Right lobe of liver (tissue), 4 donors: ENCODE results near the gene SLC44A4.

Experiments used
- POLR2A ChIP-seq: fragments of 450-650 bp; IDR thresholded peaks from one replicate; pipeline ENCODE4 v1.6.1; 2017; ENCODE audit warnings: antibody characterized with exemption, mild to moderate bottlenecking
- TF ChIP-seq, protein P1 (sequence below), 4 donors: fragments of 200-600 bp in 3 of 4; fragments of 450-650 bp in 1 of 4; IDR thresholded peaks; one replicate each; pipeline versions ENCODE4 v1.5.1 to v1.8.0; 2016 to 2022; ENCODE audit warnings: antibody characterized with exemption in 4 of 4, mild to moderate bottlenecking in 2 of 4
- donor health status: DM: no; HTN: no; CAD: no.
- donor health status: DM: no; HTN: no; CAD: no.
- donor health status: DM: no; HTN: yes; CAD: no.

- TF ChIP-seq, protein P1, sequence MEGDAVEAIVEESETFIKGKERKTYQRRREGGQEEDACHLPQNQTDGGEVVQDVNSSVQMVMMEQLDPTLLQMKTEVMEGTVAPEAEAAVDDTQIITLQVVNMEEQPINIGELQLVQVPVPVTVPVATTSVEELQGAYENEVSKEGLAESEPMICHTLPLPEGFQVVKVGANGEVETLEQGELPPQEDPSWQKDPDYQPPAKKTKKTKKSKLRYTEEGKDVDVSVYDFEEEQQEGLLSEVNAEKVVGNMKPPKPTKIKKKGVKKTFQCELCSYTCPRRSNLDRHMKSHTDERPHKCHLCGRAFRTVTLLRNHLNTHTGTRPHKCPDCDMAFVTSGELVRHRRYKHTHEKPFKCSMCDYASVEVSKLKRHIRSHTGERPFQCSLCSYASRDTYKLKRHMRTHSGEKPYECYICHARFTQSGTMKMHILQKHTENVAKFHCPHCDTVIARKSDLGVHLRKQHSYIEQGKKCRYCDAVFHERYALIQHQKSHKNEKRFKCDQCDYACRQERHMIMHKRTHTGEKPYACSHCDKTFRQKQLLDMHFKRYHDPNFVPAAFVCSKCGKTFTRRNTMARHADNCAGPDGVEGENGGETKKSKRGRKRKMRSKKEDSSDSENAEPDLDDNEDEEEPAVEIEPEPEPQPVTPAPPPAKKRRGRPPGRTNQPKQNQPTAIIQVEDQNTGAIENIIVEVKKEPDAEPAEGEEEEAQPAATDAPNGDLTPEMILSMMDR (IDR thresholded peaks at IDR 0.05), result no peak
- TF ChIP-seq POLR2A, result no peak
These were observed 18.2 kb upstream of the SLC44A4 start for GRCh38 chr6:31896856-31897611.
